Kidney glomerular epithelial cell (primary cell): ENCODE results near the gene IGF1.

Experiments
- DNase-seq: peaks from one replicate; lab custom pipeline; 2025; lab: John Stamatoyannopoulos, UW

The IGF1 gene

DNA sequence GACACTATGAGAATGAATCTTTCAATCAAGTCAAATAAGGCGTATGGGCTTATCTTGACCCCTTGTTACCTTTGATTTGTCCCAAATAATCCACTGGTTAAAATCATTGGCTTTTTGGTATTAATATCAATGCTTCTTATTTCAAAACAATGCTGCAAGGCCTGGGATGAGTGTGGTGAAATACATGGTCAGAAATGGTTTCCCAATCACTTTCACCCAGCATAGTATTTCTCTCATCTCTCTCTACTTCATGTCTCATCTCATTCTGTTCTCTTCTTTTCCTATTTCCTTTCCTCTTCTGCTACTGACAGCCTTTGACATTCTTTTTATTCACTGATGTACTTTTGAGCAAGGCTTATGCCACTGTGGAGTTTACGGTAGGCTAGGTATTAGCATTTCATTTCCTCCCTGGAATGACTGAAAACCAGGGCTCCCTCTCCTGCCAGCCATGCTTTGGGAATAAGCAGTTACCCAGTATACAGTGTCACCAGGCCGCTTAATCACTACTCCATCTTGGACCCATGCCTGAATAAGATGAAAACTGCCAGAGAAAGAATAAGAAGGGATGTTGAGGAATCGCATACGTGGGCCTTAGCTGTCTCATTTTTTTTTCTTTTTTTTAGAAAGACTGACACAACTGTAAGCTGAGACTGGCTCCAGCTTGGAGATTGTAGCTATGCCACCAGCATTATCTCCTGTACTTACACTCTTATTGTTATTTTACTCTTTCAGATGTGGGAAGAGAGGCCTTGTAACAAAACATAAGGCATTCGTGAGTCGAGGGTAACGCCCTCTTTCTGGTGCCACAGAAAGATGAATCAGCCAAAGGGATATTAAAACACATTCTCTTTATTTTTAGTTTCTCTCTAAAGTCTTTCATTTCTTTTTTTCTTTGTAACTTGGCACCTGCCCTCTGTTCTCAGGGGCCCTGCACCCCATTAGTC is 53.5 kb downstream of the IGF1 start:
- DNase-seq, result no peak

DNA sequence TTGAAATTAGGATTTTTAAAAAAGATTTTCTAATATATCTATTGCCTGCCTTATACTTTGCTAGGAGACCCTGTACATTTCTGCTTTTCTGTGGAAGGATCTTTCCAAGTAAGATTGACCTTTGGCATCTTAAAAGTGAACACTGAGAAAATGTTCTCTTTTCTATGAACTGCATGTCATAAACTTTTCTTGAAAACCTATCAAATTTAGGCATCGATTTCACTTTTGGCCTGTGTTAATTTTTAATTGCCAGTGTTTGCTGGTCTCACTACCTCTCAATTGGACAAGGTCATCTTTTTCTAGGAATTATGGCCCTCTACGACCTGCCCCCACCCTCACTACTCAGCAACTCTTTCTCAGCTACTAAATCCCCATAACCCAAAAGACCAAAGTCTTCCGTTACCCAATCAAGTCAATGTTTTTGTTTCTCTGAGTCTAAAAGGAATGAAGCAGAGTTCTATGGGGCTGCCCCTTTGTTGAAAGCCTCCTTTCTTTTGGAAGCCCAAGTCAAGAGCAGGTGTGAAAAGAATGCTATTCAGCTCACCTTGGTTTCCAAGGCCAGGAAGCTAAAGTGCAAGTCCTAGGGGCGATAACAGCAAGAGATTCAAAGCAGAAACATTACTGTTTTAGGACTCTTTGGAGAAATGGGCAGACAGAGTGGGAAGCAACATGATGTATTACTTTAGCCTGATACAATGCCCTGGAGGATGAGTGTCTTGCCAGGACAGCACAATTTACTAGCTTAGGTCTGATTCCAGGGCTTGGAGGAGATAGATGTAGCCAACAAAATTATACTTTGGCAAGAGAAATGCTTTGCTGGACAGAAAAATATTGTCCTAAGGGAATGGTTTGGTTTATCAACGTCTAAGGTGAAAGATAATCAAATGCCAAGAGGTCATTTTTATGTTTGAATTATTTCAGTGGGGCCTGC is 55.0 kb downstream of the IGF1 start:
- no peak for DNase-seq

DNA sequence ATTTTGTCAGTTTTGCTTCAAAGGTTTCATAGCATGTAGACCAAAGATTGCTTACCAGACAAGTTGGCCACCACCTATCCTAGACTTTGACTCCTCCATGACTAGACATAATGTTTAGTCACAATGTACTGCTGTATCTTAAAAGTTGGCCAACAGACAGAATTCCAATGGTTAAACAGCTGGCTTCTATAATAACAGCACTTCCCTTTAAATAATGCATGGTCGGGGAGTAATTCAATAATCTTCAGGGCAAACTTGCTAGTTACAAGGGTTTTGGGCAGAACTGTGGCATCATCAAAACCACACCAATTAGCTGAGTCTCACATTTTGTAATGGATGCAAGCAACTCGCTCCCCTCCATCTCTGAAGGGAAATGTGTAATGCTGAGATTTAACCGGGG is 56.9 kb downstream of the IGF1 start:
- DNase-seq, result no peak

DNA sequence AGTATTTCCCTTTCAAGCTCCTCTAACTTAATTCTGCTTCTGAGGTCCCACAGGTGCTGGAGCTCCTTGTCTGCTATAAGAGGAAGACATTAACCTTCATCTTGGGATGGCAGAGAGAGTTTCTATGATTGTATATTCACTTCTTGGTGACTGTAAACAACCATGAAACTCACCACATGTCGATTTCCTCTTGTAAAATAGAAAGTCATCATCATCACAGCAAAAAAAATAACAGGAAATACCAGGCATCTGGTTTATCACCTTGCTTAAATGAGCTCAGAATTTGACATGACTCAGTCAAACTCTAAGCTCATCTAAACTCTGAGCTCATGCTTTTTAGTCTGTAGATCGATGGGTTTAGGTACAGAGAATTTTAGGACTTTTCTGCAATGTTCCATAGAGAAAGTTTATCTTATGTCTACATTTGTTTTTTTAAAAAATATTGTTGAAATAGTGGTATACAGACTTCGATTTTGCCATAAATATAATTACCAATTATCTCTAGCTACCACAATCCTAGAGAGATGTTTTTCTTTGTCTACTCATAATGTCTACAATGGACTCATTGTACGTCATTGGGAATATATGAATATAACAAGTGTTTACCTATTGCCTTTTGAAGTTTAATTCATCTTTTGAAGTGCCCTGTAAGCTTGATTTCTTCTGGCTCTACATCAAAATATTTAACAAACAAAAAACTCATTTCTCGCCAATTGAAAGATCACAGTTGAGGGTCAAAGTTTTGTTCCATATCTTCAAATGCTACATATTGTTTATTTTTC is 58.4 kb downstream of the IGF1 start:
- no peak for DNase-seq

DNA sequence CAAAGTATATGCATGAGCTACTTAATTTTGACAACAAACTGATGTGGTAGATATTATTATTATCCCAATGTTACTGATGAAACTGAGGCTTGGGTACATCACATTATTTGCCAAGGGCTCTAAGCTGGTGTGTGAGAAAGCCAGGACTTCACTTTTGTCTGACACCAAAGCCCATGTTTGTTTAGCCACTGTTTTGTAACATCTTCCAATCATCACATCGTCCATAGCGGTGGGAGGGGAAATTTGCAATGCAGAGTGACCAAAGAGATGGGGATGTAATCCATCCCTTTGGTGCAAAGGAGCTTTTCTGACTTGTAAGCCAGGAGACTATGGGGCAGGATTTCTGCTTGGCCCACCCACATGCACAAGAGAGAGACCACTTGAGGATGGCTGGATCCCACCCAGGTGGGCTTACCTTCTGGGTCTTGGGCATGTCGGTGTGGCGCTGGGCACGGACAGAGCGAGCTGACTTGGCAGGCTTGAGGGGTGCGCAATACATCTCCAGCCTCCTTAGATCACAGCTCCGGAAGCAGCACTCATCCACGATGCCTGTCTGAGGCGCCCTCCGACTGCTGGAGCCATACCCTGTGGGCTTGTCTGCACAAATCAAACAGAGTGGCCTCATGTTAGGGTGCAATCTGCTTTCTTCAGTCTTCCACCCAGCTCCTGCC is 61.1 kb downstream of the IGF1 start:
- DNase-seq, result no peak

DNA sequence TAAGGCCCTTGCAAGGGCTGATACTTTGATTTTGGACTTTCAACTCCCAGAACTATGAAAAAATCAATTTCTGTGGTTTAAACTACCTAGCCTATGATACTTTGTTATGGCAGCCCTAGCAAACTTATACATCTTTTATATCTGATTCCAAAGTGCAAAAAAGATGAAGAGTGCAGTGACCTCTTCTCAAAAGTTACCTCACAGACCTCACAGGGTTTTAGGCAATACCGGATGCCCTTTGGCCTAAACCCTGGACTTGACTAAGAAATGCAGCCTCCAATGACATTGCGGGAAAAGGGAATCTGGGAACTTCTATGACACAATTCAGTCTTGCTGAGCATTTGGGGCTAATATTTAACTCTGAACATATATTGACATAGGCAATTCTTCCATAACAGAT is 63.3 kb downstream of the IGF1 start:
- no peak for DNase-seq

DNA sequence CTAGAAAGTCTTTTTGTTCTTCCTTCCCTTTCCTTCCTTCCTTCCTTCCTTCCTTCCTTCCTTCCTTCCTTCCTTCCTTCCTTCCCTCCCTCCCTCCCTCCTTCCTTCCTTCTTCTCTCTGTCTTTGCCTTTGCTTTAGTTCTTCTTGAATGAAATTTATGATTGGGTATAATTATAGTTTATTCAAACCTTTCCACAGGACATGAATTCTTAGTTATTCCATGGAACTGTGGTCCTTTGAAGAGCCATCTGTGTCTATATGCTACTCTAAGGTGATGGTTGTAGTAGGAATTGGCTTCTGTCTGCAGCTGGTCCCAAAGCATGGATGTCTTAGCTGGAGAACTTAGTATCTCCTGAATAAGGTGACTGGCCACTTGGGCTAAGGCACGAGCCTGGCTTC is 64.8 kb downstream of the IGF1 start:
- no peak for DNase-seq

DNA sequence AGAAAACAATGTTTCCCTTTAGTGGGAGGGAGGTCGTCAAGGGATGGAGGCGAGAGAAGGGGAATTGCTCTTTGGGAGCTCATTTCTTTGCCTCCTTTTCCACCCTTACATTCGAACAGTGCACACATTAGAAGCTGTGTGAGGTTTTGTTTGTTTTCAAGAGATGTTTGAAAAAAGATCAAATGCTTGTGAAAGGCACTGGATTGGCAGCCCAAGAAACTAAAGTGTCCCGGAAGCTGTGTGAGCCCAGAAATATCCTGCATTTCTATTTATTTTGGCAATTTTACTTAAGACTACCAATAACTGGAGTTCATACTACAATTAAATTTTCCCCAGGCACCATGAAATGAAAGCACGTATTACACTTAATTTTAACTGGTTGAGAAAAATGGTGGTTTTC is 67.0 kb downstream of the IGF1 start:
- no peak for DNase-seq

DNA sequence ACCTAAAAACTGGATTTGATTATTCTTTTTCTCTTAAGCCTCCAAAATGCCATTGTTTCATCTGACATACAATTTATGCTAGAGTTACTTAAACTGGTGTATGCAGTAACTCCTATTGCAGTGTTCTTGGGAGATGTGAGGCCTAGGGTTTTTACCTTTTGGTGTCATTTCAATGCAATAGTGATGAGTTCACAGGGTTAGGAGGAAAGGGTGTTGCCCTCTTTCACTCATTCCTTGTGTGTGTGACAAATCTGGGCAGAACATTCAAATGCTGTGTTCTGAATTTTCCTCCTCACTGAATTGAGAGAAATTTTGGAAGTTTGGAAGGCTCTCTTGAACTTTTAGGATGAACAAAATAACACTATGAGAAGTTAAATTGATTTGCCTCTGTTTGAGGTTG is 69.9 kb downstream of the IGF1 start:
- no peak for DNase-seq

DNA sequence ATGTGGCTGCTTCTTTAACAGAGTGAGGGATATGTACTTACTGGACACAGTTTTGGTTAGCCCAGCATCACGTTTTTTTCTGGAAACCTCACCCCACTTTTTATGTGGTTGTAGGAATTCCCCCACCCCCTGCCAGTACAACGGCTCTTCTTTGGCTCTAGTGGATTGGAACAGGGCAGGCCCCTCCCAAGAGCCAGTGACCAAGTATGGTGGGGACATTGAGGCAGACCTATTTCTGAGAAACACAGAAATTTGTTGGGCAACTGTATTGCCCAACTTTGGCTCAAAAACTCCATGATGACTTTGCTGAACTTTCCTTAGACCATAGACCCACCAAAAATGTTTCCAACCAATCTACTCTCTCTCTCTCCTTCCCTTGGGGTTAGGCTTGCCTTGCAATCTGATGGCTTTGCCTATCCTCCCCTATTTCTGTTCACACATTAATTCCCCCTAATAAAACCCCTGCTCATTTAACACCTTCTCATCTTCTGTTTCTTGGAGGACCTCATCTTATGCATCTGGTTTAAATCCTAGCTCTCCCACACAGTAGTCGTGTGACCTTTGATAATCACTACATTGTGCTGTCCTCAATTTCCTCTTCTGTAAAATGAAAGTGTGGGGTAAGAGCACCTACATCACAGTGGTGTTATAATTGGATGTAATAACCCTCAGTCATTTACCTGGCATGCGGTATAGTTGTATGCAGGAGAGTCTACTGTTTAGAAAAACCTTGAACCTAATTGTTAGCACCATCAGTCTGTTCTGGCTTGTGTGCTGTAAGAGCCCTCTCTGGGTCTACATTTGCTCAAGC is 71.7 kb downstream of the IGF1 start:
- DNase-seq, result no peak

DNA sequence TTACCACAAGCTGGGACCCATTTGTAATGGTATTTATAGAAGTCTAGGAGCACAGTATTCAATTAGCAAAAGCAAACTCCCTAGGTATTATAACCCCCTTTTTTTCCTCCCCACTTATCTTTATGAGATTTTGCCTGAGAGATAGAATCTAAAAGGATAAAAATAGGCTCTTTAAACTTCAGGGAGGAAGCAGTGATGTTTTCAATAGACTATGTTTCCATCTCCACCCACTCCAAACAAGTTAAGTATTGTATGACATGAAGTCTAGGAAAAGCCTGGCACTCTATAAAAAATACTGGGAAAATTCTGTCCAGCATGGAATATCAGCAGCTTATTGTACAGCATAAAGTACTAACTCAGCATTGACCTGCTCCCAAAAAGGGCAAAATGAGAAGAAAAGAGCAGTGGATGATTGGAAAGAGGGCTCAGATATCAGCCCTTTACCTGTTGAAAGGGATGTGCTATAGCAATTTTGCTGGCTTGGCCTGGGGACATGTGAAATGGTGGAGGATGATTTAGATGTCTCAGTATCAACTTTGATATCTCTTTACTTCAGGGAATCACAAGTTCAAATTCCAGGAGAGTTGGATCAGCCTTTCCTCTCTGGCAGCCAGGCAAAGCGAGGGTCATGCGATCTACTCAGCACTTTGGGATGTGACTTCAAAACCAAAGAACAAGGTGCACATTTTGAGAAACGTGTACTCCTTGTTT is 72.4 kb downstream of the IGF1 start:
- DNase-seq, result peak; percentile 43

DNA sequence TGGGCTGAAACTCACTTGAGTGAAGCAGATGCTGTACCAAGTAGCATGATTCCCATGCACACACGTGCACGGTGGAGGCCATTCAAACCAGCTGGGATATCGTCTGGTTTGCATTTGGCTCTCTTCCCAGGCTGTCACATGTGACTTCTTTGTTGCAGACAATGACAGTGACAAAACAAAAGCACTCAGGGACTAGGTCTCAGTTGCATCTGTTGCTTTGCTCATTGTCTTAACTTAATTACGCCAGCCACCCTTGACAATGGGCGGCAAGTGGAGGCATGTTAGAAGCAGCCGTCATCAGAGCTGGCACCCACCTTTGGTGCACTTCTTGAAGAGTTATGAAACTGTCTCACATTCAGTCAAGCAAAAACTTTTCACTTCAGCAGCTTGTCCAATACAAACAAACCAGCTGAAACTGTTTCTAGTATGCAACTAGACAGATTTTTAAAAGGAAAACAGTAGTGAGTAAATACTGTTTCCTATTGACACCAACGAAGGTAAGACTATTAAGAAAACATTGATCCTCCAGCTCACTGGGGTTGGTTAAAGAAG is 74.3 kb downstream of the IGF1 start:
- DNase-seq, result peak; percentile 60

DNA sequence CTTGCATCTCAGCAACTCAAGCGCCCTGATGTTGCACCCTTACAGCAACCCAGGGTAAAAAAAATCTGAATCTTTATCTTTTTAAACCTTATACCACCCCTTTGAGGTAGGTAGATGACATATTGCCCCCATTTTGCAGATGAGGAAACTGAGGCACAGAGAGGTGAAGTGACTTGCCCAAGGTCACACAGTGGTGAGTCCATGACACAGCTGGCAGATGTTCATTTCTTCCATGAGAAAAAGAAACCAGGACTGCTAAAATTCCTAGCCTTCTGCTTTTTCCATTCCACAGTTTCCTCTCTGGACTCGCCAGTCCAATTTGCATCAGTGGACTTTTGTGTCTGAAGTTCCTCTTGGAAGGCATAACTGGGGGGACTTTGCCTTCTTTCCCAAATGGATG is 79.3 kb downstream of the IGF1 start:
- no peak for DNase-seq

DNA sequence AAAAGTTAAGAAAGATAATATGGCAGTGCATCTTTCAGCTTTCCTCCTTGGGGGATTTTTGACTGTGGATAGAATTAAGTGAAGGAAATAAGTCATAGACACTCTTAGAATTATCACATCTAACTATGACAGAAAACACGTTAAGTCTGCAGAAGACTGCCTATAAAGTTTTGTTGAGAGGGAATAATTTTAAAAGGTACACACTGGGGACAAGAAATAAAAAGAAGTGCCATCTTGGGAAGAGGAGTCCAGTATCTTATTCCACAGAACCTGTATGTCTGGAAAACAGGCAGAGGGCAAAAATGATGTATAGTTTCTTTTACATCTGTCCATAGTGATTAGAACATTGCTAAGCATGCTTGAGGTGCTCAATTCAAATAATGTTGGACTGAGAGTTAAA is 80.7 kb downstream of the IGF1 start:
- DNase-seq, result no peak

DNA sequence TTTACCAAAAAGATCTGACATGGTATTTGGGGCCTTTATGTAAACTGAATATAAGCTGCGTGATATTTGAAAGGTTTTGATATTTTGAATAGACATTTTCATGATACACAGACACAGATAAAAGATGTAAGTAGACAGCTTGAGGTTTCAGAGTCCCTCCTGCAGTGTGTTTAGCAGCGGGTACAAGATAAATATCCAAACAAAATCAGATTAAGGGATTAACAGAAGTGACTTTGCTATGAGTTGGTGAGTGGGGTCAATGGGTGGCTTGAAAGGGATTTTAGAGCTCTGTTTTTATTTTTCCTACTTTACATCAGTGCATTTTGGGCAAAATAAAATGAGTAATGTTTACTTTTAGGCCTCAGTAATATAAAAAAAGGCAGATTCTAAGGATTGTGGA is 84.1 kb downstream of the IGF1 start:
- DNase-seq, result no peak

DNA sequence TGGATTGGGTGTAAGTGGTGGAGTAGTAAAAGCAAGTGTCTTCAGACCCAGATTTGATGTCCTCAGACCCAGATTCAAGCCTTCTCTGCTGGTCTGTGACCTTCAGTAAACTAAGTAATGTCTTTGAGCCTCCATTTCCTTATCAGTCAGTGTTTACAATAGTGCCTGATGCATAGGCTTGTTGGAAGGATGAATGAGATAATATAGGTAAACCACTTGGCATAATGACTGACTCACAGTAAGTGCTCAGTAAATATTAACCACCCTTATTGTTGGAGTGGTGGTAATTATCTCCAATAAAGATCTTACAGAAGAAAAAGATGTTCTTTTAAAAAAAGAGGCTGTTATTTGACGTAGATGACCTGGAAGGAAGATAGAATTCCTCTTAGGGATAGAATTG is 86.2 kb downstream of the IGF1 start:
- no peak for DNase-seq

DNA sequence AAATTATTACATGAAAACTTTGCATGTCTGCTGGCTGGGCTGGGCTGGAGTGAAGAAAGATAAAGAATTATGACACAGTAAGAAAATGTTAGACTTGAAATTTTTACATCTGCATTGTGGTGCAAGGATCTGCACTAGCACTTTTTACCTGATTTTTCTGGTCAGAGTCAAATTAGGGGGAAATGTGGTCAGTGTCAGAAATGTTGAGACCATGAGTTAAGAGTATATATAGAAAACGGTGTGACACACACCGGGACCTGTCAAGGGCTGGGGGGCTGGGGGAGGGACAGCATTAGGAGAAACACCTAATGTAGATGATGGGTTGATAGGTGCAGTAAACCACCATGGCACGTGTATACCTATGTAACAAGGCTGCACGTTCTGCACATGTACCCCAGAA is 90.3 kb downstream of the IGF1 start:
- no peak for DNase-seq

DNA sequence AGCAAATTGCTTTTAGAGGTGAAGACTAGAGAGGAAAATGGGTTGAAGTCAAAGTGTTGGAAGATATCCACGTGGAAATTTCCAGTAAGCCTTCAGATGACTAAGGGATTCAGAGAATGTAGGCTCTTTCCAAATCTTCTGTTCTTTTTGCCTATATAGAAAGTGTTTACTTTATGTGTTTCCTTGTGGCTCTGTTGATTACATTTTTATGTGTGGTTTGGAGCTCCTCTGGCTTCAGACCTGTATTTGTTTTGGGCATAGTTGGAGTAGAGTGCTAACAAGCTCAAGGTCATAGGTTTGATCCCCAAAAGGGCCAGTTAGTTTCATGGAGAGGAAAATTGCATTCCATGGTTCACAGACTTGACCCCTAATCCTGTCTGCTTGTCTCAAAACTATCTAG is 91.9 kb downstream of the IGF1 start:
- no peak for DNase-seq

DNA sequence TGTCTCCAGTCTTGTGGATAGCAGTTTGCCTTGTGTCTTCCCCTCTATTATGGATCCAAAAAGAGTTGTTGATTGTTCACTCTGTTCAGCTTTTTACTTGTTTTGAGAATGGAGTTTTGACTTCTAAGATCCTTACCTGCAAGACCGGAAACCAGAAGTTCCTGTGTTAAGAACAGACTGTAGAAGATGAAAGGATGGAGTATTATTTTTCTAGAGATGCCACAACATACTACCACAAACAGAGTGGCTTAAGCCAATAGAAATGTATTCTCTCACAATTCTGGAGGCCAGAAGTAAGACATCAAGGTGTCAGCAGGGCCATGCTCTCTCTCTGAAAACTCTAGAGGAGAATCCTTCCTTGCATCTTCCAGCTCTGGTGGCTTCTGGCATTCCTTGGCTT is 95.0 kb downstream of the IGF1 start:
- no peak for DNase-seq
